Gastroesophageal sphincter (tissue), 3 donors: ENCODE measurements around the gene EIF2B1.

ENCODE experiments used
- EP300 ChIP-seq: sonication (generic); formaldehyde crosslinking; IDR thresholded peaks from one replicate; pipeline ENCODE4 v1.6.1; 2017; ENCODE audit warnings: antibody characterized with exemption, mild to moderate bottlenecking
- POLR2A ChIP-seq, 2 donors: fragments of 450-650 bp; IDR thresholded peaks; one replicate each; pipeline ENCODE4 v1.6.1; 2017; ENCODE audit warnings: antibody characterized with exemption in 2 of 2, mild to moderate bottlenecking in 2 of 2, moderate library complexity in 1 of 2
- POLR2AphosphoS5 ChIP-seq: sonication (generic); formaldehyde crosslinking; IDR thresholded peaks from one replicate; pipeline ENCODE4 v1.6.1; 2017; ENCODE audit warnings: antibody characterized with exemption
- TF ChIP-seq, protein P1 (sequence below), 4 experiments: fragments of 200-600 bp in 2 of 4; fragments of 450-650 bp in 2 of 4; sonication (generic) in 1 of 4; IDR thresholded peaks; one replicate each; pipeline ENCODE4 v1.5.1; 2017 to 2019; ENCODE audit warnings: antibody characterized with exemption in 4 of 4, mild to moderate bottlenecking in 2 of 4, moderate library complexity in 2 of 4

DNA sequence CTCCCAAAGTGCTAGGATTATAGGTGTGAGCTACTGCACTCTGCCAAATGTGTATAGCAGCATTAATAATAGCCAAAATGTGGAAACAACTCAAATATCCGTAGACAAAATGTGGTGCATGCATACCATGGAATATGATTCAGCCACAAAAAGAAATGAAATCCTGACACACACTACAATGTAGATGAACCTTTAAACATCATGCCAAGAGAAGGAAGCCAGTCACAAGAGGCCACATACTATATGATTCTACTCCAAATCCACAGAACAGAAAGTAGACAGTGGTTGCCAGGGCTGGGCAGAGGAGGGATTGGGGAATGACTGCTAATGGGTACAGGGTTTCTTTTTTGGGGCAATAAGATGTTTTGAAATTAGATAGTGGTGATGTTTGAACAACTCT lies 56.9 kb downstream of the EIF2B1 start:
- TF ChIP-seq, protein P1, sequence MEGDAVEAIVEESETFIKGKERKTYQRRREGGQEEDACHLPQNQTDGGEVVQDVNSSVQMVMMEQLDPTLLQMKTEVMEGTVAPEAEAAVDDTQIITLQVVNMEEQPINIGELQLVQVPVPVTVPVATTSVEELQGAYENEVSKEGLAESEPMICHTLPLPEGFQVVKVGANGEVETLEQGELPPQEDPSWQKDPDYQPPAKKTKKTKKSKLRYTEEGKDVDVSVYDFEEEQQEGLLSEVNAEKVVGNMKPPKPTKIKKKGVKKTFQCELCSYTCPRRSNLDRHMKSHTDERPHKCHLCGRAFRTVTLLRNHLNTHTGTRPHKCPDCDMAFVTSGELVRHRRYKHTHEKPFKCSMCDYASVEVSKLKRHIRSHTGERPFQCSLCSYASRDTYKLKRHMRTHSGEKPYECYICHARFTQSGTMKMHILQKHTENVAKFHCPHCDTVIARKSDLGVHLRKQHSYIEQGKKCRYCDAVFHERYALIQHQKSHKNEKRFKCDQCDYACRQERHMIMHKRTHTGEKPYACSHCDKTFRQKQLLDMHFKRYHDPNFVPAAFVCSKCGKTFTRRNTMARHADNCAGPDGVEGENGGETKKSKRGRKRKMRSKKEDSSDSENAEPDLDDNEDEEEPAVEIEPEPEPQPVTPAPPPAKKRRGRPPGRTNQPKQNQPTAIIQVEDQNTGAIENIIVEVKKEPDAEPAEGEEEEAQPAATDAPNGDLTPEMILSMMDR (IDR thresholded peaks at IDR 0.05): no peak
- TF ChIP-seq EP300 (no peak), POLR2A (IDR thresholded peaks at IDR 0.05) (no peak), POLR2AphosphoS5 (no peak)
